Daoy (cell line): ENCODE results near the gene ALCAM. TPM values are rescaled to one million over a fixed set of nuclear protein-coding genes. Genes with fewer than 3 reads are reported as not detected.
A peak's percentile ranks its signal among the peaks of the same experiment; 100 is the strongest.

Experiments
- DNase-seq: peaks from one replicate; pipeline ENCODE4 v3.0.0-alpha.2; 2015; ENCODE audit warnings: low read depth
- total RNA-seq: library from RNA; depleted of rRNA; stranded (reverse); fragments of >200 nt; shearing (Covaris generic); gene quantifications from 2 replicates; pipeline ENCODE4 v1.2.3, GENCODE V29; 2014; rRNA removed

The ALCAM gene
- total RNA-seq: 94.2 and 102 TPM in 2 replicates

- DNase-seq: peak; percentile 100
Measured at GRCh38 chr3:105366326-105367062, at the start of gene ALCAM. TSS of gene ALCAM (plus strand) at chr3:105366909.

GRCh38 chr3:105317841-105318240, 48.9 kb upstream of the ALCAM start:
- DNase-seq: no peak

GRCh38 chr3:105322570-105323273, 44.0 kb upstream of the ALCAM start:
- DNase-seq: no peak

- DNase-seq: no peak
Measured at GRCh38 chr3:105323274-105323599, 43.5 kb upstream of the ALCAM start.

- DNase-seq: no peak
Measured at GRCh38 chr3:105324951-105325350, 41.8 kb upstream of the ALCAM start.

GRCh38 chr3:105327662-105328337, 38.9 kb upstream of the ALCAM start:
- DNase-seq: no peak

- DNase-seq: no peak
Measured at GRCh38 chr3:105328338-105328730, 38.4 kb upstream of the ALCAM start.

GRCh38 chr3:105332961-105333360, 33.7 kb upstream of the ALCAM start:
- DNase-seq: no peak

GRCh38 chr3:105334138-105334882, 32.4 kb upstream of the ALCAM start:
- no peak for DNase-seq

- DNase-seq: no peak
Measured at GRCh38 chr3:105339946-105340345, 26.8 kb upstream of the ALCAM start.

- DNase-seq: no peak
Measured at GRCh38 chr3:105343991-105344390, 22.7 kb upstream of the ALCAM start.

- DNase-seq: no peak
Measured at GRCh38 chr3:105345156-105345555, 21.6 kb upstream of the ALCAM start.

GRCh38 chr3:105347625-105348302, 18.9 kb upstream of the ALCAM start:
- no peak for DNase-seq

- DNase-seq: no peak
Measured at GRCh38 chr3:105348307-105348706, 18.4 kb upstream of the ALCAM start.

GRCh38 chr3:105349684-105350387, 16.9 kb upstream of the ALCAM start:
- DNase-seq: no peak

GRCh38 chr3:105351821-105352220, 14.9 kb upstream of the ALCAM start:
- DNase-seq: peak; percentile 4

- no peak for DNase-seq
Measured at GRCh38 chr3:105352976-105353375, 13.7 kb upstream of the ALCAM start.

- peak; percentile 43 for DNase-seq
Measured at GRCh38 chr3:105353485-105354161, 13.1 kb upstream of the ALCAM start.

- DNase-seq: peak; percentile 36
Measured at GRCh38 chr3:105354429-105354828, 12.3 kb upstream of the ALCAM start.

- DNase-seq: peak; percentile 80
Measured at GRCh38 chr3:105355408-105356061, 11.2 kb upstream of the ALCAM start.
